Thyroid gland (tissue), 4 donors: ENCODE results near the gene GABRA5.

Source experiments
- POLR2A ChIP-seq, 2 donors: fragments of 450-650 bp; IDR thresholded peaks; one replicate each; pipeline ENCODE4 v1.6.1; 2017; ENCODE audit warnings: antibody characterized with exemption in 2 of 2, mild to moderate bottlenecking in 2 of 2, moderate library complexity in 1 of 2
- TF ChIP-seq, protein P1 (sequence below), 6 experiments: fragments of 200-600 bp in 3 of 6; fragments of 450-650 bp in 3 of 6; sonication (generic) in 3 of 6; IDR thresholded peaks; one replicate each; pipeline ENCODE4 v1.5.1; 2016 to 2019; ENCODE audit warnings: antibody characterized with exemption in 6 of 6, mild to moderate bottlenecking in 2 of 6, inconsistent platforms in 1 of 6, moderate library complexity in 1 of 6

DNA sequence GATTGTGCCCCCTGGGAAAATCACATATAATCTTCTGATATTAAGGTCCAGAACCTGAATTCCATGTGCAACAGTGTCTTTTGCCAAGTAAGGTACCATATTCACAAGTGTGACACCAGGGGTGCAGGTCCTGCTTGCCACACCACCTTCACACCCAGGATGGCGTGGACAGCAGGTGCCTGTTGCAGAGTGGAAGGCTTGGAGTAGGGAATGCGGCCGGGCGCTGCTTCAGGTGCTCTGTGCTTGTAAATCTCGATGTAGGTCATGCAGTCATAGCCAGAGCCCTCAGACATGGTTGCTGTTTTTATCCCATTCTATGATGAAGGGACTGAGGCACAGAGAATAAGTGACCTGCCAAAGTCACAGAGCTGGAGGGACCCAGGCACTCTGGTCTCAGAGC is 69.6 kb downstream of the GABRA5 start:
- no peak for TF ChIP-seq POLR2A (IDR thresholded peaks at IDR 0.05)
- TF ChIP-seq, protein P1, sequence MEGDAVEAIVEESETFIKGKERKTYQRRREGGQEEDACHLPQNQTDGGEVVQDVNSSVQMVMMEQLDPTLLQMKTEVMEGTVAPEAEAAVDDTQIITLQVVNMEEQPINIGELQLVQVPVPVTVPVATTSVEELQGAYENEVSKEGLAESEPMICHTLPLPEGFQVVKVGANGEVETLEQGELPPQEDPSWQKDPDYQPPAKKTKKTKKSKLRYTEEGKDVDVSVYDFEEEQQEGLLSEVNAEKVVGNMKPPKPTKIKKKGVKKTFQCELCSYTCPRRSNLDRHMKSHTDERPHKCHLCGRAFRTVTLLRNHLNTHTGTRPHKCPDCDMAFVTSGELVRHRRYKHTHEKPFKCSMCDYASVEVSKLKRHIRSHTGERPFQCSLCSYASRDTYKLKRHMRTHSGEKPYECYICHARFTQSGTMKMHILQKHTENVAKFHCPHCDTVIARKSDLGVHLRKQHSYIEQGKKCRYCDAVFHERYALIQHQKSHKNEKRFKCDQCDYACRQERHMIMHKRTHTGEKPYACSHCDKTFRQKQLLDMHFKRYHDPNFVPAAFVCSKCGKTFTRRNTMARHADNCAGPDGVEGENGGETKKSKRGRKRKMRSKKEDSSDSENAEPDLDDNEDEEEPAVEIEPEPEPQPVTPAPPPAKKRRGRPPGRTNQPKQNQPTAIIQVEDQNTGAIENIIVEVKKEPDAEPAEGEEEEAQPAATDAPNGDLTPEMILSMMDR (IDR thresholded peaks at IDR 0.05): no peak
